Mesothelial cell of epicardium (in vitro differentiated cells): Measurements from ENCODE around the gene ERBB3. TPM values are rescaled to one million over a fixed set of nuclear protein-coding genes. Genes with fewer than 3 reads are reported as not detected.
A peak's percentile ranks its signal among the peaks of the same experiment; 100 is the strongest.

ENCODE experiments used
- DNase-seq, 2 experiments: peaks; one replicate each; pipeline ENCODE4 v3.0.0; 2021; ENCODE audit warnings: low spot score in 2 of 2; ENCODE audit not compliant: unreplicated experiment in 2 of 2
- H3K27ac Mint-ChIP-seq: 2 replicates; pipeline ENCODE4 v1.8.0; 2021; ENCODE audit warnings: mixed read lengths
- H3K27me3 Mint-ChIP-seq: 2 replicates; pipeline ENCODE4 v1.8.0; 2021; ENCODE audit warnings: low read depth, mixed read lengths
- H3K36me3 Mint-ChIP-seq: 2 replicates; pipeline ENCODE4 v1.8.0; 2021; ENCODE audit warnings: mixed read lengths
- H3K4me1 Mint-ChIP-seq: 2 replicates; pipeline ENCODE4 v1.8.0; 2021; ENCODE audit warnings: mixed read lengths
- H3K4me3 Mint-ChIP-seq: 2 replicates; pipeline ENCODE4 v1.8.0; 2021; ENCODE audit warnings: mild to moderate bottlenecking, moderate library complexity, mixed read lengths
- H3K9me3 Mint-ChIP-seq: 2 replicates; pipeline ENCODE4 v1.8.0; 2021; ENCODE audit warnings: mixed read lengths
- CTCF ChIP-seq: fragments of 200-600 bp; sonication (generic); IDR thresholded peaks from one replicate; pipeline ENCODE4 v1.5.0; 2021; ENCODE audit warnings: antibody characterized with exemption; ENCODE audit not compliant: unreplicated experiment
- total RNA-seq: library from RNA; stranded (reverse); gene quantifications from 3 replicates; pipeline ENCODE4 v1.2.1, GENCODE V29; 2021

ERBB3 gene
- total RNA-seq, 1 donor from 2014 or later, result 58.2 TPM

GRCh38 chr12:56081393-56082347 lies 1.7 kb downstream of the ERBB3 start:
- Mint-ChIP-seq H3K4me1 (peaks cover 18% of the 10 kb centered on the region), H3K36me3 (peaks cover 14% of the 10 kb centered on the region), H3K9me3 (no peaks in the 10 kb centered on the region), H3K27ac (peak overlapping the region; percentile 74), H3K4me3 (peak overlapping the region; percentile 82), H3K27me3 (peaks cover 42% of the 10 kb centered on the region)
- DNase-seq, result no peak
- TF ChIP-seq CTCF, result no peak

GRCh38 chr12:56082382-56082781 lies 2.4 kb downstream of the ERBB3 start:
- H3K27me3 Mint-ChIP-seq, result peaks cover 42% of the 10 kb centered on the region
- H3K27ac Mint-ChIP-seq, result no peak overlapping the region
- H3K9me3 Mint-ChIP-seq, result no peaks in the 10 kb centered on the region
- peaks cover 14% of the 10 kb centered on the region for H3K36me3 Mint-ChIP-seq
- no peak for DNase-seq
- H3K4me3 Mint-ChIP-seq, result no peak overlapping the region
- H3K4me1 Mint-ChIP-seq, result peaks cover 18% of the 10 kb centered on the region
- TF ChIP-seq CTCF, result no peak

GRCh38 chr12:56082967-56083366 lies 3.0 kb downstream of the ERBB3 start:
- no peak for TF ChIP-seq CTCF
- no peak for DNase-seq
- Mint-ChIP-seq H3K36me3 (peaks cover 18% of the 10 kb centered on the region), H3K4me3 (no peak overlapping the region), H3K27ac (no peak overlapping the region), H3K27me3 (peaks cover 42% of the 10 kb centered on the region), H3K4me1 (peaks cover 18% of the 10 kb centered on the region), H3K9me3 (no peaks in the 10 kb centered on the region)

- Mint-ChIP-seq H3K27me3 (peaks cover 25% of the 10 kb centered on the region), H3K4me3 (no peak overlapping the region), H3K9me3 (no peaks in the 10 kb centered on the region), H3K36me3 (peaks cover 20% of the 10 kb centered on the region), H3K4me1 (peaks cover 15% of the 10 kb centered on the region), H3K27ac (no peak overlapping the region)
- DNase-seq, result no peak
- TF ChIP-seq CTCF, result no peak
Measured at GRCh38 chr12:56084958-56085543, 5.1 kb downstream of the ERBB3 start.

GRCh38 chr12:56086096-56086495 lies 6.1 kb downstream of the ERBB3 start:
- Mint-ChIP-seq H3K9me3 (no peaks in the 10 kb centered on the region), H3K27ac (no peak overlapping the region), H3K4me1 (peaks cover 10% of the 10 kb centered on the region), H3K36me3 (peaks cover 25% of the 10 kb centered on the region), H3K27me3 (peaks cover 15% of the 10 kb centered on the region), H3K4me3 (no peak overlapping the region)
- DNase-seq, result no peak
- no peak for TF ChIP-seq CTCF
